K562 (cell line): ENCODE measurements around the gene SRBD1. TPM values are rescaled to one million over a fixed set of nuclear protein-coding genes. Genes with fewer than 3 reads are reported as not detected.

Source experiments
- BRCA1 ChIP-seq, 2 experiments: fragments of 450-650 bp in 1 of 2; sonication (generic) in 1 of 2; formaldehyde crosslinking in 1 of 2; IDR thresholded peaks; 2 replicates each; pipeline versions ENCODE4 v1.5.0 to v1.6.1; 2017 to 2020; ENCODE audit warnings: mild to moderate bottlenecking in 1 of 2, missing genetic modification reagents in 1 of 2
- DDX20 ChIP-seq: fragments of 450-650 bp; IDR thresholded peaks from 2 replicates; pipeline ENCODE4 v1.6.1; 2016; ENCODE audit warnings: missing genetic modification characterization, low read depth, mild to moderate bottlenecking, missing compliant biosample characterization, moderate library complexity
- FUS ChIP-seq: fragments of 200-400 bp; formaldehyde crosslinking; optimal IDR thresholded peaks from 2 replicates; pipeline ENCODE3; 2017; ENCODE audit warnings: low read depth, low read length
- KDM1A ChIP-seq, 2 experiments: fragments of 450-650 bp; IDR thresholded peaks; 2 replicates each; pipeline ENCODE4 v1.6.1; 2016; ENCODE audit warnings: mild to moderate bottlenecking in 2 of 2
- NCOA2 ChIP-seq, 2 experiments: fragments of 450-650 bp; IDR thresholded peaks; 2 replicates each; pipeline ENCODE4 v1.6.1; 2018; ENCODE audit warnings: mild to moderate bottlenecking in 2 of 2, moderate library complexity in 1 of 2; ENCODE audit not compliant: partially characterized antibody in 2 of 2
- POLR2B ChIP-seq: fragments of 450-650 bp; IDR thresholded peaks from 2 replicates; pipeline ENCODE4 v1.6.1; 2018; ENCODE audit warnings: low read depth; ENCODE audit not compliant: partially characterized antibody
- RCOR1 ChIP-seq, 2 experiments: IDR thresholded peaks; 2 replicates each; pipeline ENCODE4 v1.6.1; 2012; ENCODE audit warnings: low read depth in 2 of 2, low read length in 2 of 2, borderline replicate concordance in 1 of 2, improper control_type of control experiment in 1 of 2
- SMAD1 ChIP-seq: fragments of 150-350 bp; IDR thresholded peaks from 2 replicates; pipeline ENCODE4 v1.6.1; 2014; ENCODE audit warnings: low read length, low read depth; ENCODE audit not compliant: partially characterized antibody
- SRSF7 ChIP-seq: fragments of 200-400 bp; formaldehyde crosslinking; optimal IDR thresholded peaks from 2 replicates; pipeline ENCODE3; 2017; ENCODE audit warnings: mild to moderate bottlenecking, low read depth, low read length
- TEAD1 ChIP-seq, 2 experiments: fragments of 450-650 bp in 1 of 2; sonication (generic) in 1 of 2; formaldehyde crosslinking; IDR thresholded peaks; 2 replicates each; pipeline versions ENCODE4 v1.4.0 to v1.8.0; 2020 to 2022; ENCODE audit warnings: mild to moderate bottlenecking in 2 of 2, missing genetic modification reagents in 1 of 2
- ZNF507 ChIP-seq: conservative IDR thresholded peaks from 2 replicates; pipeline ENCODE4 v1.6.1; 2017; ENCODE audit warnings: missing genetic modification characterization, missing compliant biosample characterization
- ZNF77 ChIP-seq: fragments of 250-450 bp; sonication (Bioruptor Pico); IDR thresholded peaks from 2 replicates; pipeline ENCODE4 v1.5.0; 2020
- polyA plus RNA-seq, 8 experiments: library from polyadenylated mRNA; depleted of rRNA in 4 of 8; stranded (reverse) in 5 of 8; unstranded in 3 of 8; fragments of >200 nt; fragmentation: Nextera tagmentation in 2 of 8; fragmentation: Illumina TruSeq in 1 of 8; extraction: Ambion mirVana in 2 of 8; extraction: Trizol in 1 of 8; gene quantifications; 2 replicates each; pipeline versions ENCODE4 v1.2.1 to v1.2.3, GENCODE V29; 2011 to 2014; ENCODE audit warnings: inconsistent platforms in 1 of 8, missing spikeins in 1 of 8
- total RNA-seq, 7 experiments: library from RNA; depleted of rRNA in 6 of 7; stranded (reverse); fragments of >200 nt in 6 of 7; fragmentation: Illumina TruSeq in 2 of 7; extraction: Trizol in 2 of 7; gene quantifications; 2 replicates each; pipeline versions ENCODE4 v1.2.1 to v1.2.3, GENCODE V29; 2011 to 2021; ENCODE audit warnings: low replicate concordance in 1 of 7
- TF ChIP-seq, protein P1 (sequence below): fragments of 250-450 bp; sonication (Bioruptor Pico); IDR thresholded peaks from 2 replicates; pipeline ENCODE4 v1.5.0; 2020; ENCODE audit warnings: mild to moderate bottlenecking, borderline replicate concordance
- TF ChIP-seq, protein P2 (sequence below), 2 experiments: fragments of 450-650 bp; IDR thresholded peaks; 2 replicates each; pipeline ENCODE4 v1.6.1; 2016
- TF ChIP-seq, protein P3 (sequence below): sonication (generic); formaldehyde crosslinking; IDR thresholded peaks from 2 replicates; pipeline ENCODE4 v1.8.1; 2023; ENCODE audit warnings: mild to moderate bottlenecking, missing genetic modification reagents
- TF ChIP-seq, protein P4 (sequence below): IDR thresholded peaks from 2 replicates; pipeline ENCODE4 v1.6.1; 2012; ENCODE audit warnings: low read depth, low read length, improper control_type of control experiment, borderline replicate concordance

SRBD1 gene
- total and polyA plus RNA-seq, 9 of the 15 experiments (the other 6 are each of a cell fraction or from before 2014, with no cell fraction given) = 6.9 to 23.2 (median 14.7) TPM

DNA sequence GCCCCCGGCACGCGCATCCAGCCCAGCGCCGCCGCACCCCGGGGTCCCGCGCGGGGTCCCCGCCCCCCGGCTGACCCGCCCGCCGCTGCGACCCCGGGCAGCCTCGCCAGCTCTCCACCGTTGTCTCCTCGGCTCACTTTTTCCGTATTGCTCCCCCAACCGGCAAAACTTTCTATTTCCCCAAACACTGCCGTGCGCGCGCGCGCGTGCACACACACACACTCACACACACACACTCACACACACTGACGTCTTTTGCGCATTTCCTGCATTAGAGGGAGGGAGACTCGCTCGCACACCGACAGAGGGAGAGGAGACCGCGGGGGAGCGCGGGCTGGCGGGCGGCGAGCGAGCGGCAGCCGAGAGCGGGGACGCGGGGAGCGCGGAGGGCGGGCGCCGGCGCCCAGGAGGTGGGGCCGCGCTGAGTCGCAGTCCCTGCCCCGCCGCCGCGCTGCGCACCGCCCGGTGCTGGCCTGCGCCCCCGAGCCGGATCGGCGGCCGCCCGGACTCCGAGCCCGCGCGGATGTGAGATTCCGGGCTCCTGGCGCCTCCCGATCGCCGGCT is 39.9 kb upstream of the SRBD1 start (continued):
- TF ChIP-seq POLR2B (no peak), ZNF77 (CRISPR knock-in tag) (no peak), RCOR1 (IDR thresholded peaks at IDR 0.05; ENCODE audit: borderline replicate concordance in 1 of 2, low read depth in 2 of 2, low read length in 2 of 2) (peak in 1 of 2 experiments; percentile 61; a peak in 2 of 4 replicates), NCOA2 (IDR thresholded peaks at IDR 0.05; ENCODE audit: partially characterized antibody in 2 of 2) (no peak), SRSF7 (no peak), TEAD1 (CRISPR knock-in tag; IDR thresholded peaks at IDR 0.05) (peak; percentile 47 to 48; a peak in 2 of 4 replicates), BRCA1 (IDR thresholded peaks at IDR 0.05) (no peak), BRCA1 (CRISPR knock-in tag; IDR thresholded peaks at IDR 0.05) (no peak), KDM1A (IDR thresholded peaks at IDR 0.05) (no peak), FUS (no peak), ZNF507 (no peak), SMAD1 (no peak), DDX20 (tag) (no peak)
- TF ChIP-seq, protein P1, sequence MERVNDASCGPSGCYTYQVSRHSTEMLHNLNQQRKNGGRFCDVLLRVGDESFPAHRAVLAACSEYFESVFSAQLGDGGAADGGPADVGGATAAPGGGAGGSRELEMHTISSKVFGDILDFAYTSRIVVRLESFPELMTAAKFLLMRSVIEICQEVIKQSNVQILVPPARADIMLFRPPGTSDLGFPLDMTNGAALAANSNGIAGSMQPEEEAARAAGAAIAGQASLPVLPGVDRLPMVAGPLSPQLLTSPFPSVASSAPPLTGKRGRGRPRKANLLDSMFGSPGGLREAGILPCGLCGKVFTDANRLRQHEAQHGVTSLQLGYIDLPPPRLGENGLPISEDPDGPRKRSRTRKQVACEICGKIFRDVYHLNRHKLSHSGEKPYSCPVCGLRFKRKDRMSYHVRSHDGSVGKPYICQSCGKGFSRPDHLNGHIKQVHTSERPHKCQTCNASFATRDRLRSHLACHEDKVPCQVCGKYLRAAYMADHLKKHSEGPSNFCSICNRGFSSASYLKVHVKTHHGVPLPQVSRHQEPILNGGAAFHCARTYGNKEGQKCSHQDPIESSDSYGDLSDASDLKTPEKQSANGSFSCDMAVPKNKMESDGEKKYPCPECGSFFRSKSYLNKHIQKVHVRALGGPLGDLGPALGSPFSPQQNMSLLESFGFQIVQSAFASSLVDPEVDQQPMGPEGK (CRISPR knock-in tag) = 0 out of 2 replicates have a peak, but pooled peaks have one; percentile 32
- TF ChIP-seq, protein P2, sequence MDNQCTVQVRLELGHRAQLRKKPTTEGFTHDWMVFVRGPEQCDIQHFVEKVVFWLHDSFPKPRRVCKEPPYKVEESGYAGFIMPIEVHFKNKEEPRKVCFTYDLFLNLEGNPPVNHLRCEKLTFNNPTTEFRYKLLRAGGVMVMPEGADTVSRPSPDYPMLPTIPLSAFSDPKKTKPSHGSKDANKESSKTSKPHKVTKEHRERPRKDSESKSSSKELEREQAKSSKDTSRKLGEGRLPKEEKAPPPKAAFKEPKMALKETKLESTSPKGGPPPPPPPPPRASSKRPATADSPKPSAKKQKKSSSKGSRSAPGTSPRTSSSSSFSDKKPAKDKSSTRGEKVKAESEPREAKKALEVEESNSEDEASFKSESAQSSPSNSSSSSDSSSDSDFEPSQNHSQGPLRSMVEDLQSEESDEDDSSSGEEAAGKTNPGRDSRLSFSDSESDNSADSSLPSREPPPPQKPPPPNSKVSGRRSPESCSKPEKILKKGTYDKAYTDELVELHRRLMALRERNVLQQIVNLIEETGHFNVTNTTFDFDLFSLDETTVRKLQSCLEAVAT (IDR thresholded peaks at IDR 0.05) = peak; percentile 48 to 73; a peak in 2 of 4 replicates
- TF ChIP-seq, protein P3, sequence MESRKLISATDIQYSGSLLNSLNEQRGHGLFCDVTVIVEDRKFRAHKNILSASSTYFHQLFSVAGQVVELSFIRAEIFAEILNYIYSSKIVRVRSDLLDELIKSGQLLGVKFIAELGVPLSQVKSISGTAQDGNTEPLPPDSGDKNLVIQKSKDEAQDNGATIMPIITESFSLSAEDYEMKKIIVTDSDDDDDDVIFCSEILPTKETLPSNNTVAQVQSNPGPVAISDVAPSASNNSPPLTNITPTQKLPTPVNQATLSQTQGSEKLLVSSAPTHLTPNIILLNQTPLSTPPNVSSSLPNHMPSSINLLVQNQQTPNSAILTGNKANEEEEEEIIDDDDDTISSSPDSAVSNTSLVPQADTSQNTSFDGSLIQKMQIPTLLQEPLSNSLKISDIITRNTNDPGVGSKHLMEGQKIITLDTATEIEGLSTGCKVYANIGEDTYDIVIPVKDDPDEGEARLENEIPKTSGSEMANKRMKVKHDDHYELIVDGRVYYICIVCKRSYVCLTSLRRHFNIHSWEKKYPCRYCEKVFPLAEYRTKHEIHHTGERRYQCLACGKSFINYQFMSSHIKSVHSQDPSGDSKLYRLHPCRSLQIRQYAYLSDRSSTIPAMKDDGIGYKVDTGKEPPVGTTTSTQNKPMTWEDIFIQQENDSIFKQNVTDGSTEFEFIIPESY (CRISPR knock-in tag) = no peak
- TF ChIP-seq, protein P4, sequence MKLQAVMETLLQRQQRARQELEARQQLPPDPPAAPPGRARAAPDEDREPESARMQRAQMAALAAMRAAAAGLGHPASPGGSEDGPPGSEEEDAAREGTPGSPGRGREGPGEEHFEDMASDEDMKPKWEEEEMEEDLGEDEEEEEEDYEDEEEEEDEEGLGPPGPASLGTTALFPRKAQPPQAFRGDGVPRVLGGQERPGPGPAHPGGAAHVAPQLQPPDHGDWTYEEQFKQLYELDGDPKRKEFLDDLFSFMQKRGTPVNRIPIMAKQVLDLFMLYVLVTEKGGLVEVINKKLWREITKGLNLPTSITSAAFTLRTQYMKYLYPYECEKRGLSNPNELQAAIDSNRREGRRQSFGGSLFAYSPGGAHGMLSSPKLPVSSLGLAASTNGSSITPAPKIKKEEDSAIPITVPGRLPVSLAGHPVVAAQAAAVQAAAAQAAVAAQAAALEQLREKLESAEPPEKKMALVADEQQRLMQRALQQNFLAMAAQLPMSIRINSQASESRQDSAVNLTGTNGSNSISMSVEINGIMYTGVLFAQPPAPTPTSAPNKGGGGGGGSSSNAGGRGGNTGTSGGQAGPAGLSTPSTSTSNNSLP = no peak
